GM18909 (cell line): ENCODE measurements around the gene SFXN4.
A peak's percentile ranks its signal among the peaks of the same experiment; 100 is the strongest.
"Not testable (repeated sequence)": the region's sequence is repeated elsewhere in the genome, so short reads cannot be mapped to it uniquely, and the experiment has no call there.

Experiments used
- ATAC-seq: cut with Tn5 transposase; IDR thresholded peaks from one replicate; pipeline ENCODE4 v1.9.1; 2021; ENCODE audit warnings: mild to moderate bottlenecking; ENCODE audit not compliant: unreplicated experiment, poor library complexity

The SFXN4 gene

GRCh38 chr10:119149157-119149556 is 16.4 kb downstream of the SFXN4 start:
- no peak for ATAC-seq

DNA sequence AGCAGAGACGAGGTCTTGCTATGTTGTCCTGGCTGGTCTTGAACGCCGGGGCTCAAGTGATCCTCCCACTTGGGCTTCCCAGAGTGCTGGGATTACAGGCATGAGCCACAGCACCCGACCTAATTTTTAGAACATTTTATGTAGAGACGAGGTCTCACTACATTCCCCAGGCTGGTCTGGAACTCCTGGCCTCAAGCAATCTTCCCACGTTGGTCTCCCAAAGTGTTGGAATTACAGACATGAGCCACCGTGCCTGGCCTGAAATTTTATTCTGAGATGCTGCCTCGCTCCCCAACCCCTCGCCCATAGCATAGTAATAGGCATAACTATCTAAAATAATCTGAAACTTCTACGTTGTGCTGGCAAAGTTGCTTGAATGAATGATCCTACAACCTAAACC is 21.9 kb downstream of the SFXN4 start:
- no peak for ATAC-seq

DNA sequence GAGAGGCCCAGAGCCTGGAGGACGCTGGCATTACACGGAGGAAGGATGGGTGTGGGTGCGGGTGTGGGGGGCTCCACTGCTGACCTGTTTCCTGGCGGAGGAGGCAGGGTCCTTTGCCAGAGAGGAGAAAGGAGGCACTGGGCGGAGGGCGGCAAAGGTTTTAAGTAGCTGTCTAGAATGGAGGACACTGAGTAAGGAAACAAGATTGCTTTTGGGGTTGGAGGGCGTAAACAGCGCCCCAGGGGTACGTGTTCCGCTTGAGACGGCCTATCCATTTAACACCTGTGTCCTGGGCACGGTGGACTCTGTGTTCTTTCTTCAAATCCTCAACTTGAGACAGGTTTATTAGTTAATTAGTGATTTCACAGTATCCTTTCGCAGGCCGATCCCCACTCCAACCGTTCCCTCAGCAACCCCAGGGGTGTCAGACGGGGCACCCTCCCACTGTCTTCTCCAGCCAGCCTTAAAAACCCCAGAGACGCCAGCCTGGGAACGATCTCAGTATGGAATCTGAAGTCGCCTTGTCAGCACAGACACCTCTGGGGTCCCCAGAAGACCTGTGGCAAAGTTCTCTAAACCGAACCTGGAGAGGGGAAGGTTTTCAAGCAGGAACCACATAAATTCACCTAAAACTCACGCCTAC is 24.8 kb downstream of the SFXN4 start:
- ATAC-seq = no peak

DNA sequence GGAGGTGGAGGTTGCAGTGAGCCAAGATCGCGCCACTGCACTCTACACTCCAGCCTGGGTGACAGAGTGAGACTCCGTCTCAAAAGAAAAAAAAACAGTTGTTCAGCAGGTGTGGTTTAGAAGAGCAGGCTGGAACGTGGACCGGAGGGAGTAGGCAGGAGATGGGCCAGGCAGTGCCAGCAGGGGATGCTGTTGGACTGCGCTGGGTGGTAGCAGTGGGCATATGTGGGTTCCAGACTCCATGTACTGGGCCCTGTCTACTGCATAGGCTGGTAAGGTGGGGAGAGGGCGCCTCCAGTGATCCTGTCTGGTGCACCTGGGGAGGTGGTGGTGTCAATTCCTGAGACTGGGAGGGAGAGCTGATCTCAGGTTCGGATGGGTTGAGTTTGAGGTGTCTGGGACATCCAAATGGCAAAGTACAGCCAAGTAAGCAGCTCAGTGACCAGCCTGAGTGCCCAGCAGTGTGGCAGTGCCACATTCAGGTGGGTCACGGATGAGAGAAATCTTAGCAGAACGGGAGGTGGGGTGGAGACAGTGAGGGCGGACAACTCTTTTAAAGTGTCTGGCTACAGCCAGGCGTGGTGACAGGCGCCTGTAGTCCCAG is 25.9 kb downstream of the SFXN4 start:
- no peak for ATAC-seq

DNA sequence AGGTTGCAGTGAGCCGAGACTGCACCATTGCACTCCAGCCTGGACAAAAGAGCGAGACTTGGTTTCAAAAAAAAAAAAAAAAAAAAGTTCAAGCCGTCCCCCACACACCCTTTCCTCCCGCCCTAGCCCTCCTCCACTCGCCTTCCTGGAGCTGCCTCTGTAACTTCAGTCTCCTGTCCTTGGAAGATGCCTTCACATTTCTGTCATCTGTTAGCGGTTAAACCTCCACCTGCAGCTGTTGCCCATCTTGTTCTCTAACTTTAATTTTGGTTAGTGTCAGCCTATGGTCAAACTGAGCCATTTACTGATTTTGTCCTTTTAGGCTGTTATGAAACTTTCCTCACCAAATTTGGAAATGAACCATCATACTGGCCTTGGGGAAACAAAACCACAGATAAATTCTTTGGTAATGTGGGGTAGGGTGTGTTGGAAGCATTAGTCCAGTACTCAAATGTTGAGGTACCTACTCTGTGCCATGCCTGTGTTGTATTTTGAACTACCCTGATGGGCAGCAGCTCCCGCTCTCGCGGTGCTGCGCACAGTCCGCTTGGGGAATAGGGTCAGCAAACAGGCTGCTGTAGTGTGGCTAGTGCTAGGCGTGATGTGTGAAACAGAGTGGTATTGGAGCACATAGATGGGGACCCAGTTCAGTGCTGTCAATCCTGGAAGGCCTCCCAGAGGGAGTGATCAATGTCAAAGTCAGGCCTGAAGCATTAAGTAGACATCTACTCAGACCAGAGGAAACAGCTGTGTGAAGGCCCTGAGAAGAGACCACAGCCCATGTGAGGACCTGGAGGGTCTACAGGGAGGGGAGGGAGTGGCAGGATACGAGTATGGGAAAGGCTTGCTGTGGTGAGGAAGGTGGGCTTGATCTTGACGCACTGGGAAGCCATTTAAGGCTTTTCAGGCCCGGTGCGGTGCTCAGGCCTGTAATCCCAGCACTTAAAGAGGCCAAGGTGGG is 26.9 kb downstream of the SFXN4 start:
- ATAC-seq = no peak

DNA sequence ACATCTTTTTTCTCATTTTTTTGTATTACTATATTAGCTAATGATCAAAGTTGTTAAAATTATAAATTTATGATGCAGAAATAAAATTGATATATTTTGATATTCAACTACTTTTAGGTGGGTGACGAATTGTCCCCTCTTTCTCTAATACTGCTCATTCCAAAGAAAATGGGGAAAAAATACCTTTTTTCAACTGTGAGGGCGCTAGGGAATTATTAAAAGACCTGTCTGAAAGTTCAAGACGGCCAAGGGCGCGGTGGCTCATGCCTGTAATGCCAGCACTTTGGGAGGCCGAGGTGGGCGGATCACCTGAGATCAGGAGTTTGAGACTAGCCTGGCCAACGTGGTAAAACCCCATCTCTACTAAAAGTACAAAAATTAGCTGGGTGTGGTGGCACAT is 27.6 kb downstream of the SFXN4 start:
- not testable (repeated sequence) for ATAC-seq

- no peak for ATAC-seq
Observed at GRCh38 chr10:119136084-119136483, 29.4 kb downstream of the SFXN4 start.

- no peak for ATAC-seq
Observed at GRCh38 chr10:119135513-119135881, 30.0 kb downstream of the SFXN4 start.

- ATAC-seq = no peak
Observed at GRCh38 chr10:119133949-119134348, 31.6 kb downstream of the SFXN4 start.

DNA sequence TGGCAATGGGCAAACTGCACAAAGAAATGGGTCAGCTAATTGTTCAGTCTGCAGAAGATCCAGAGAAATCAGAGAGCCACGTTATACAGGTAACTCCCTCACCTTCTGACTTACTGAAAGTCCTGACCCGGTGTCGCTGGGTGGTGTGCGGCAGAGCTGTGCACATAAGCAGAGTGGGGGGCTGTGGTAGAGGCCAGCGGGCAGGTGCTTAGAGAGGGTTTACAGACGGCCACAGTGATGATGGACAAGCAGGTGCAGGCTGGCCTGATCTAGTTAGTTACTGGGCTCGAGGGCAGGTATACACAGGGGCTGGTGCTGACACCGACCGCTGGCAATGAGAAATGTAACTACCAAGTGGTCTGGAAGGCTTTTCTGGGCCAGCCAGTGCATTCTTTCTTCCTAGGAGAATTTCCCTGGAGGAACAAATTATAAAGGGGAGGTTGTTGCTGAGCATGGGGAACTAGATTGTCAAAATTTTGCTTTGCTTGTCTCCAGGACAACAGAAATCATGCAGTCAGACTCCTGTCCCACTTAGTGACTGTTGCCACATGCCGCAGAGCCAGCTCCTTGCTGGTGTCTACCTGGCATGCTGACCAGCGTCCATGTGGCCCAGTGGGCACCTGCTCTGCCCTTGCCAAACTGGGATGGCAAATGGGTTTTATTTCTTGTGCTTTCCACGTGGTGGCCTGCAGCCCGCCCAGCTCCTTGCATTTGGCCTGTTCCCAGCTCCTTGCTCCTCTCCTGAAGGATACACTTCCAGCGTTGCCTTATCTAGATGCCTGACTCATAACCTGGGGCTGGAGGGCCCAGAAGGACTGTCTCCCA is 32.8 kb downstream of the SFXN4 start:
- no peak for ATAC-seq

DNA sequence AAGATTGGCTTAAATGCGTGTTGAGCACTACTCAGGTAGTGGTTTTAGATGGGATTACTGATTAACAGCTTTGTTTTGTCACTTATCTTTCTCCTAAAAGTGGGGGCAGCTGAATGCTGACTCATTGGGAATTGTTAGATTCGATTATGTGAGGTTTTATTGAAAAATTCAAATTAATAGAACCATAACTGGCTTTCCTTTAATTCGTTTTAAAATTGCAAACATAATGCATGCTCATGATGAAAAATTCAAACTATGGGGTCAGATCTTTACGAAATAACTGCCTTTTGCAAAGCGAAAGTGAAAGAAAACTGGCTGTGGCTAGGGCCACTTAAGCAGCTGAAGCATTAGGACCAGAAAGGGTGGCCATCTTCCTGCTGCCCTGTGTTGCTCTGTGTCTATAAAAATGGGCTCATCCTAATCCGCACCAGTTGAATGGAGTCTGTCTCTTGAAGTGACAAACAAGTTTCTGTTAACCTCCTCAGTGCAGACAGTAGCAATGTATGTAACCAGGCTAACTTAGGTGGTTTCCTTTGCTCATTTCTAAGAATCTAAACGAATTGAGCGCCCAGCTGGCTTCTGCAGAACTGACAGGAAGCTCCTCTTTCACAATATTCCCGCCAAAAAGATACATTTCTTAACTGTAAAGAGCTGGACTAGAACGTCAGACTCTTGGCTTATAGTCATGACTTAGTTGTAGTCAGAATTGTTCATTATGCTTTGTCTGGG is 33.8 kb downstream of the SFXN4 start:
- ATAC-seq = peak; percentile 77

GRCh38 chr10:119129721-119130120 is 35.8 kb downstream of the SFXN4 start:
- ATAC-seq = no peak

- ATAC-seq = no peak
Observed at GRCh38 chr10:119125942-119126341, 39.6 kb downstream of the SFXN4 start.

DNA sequence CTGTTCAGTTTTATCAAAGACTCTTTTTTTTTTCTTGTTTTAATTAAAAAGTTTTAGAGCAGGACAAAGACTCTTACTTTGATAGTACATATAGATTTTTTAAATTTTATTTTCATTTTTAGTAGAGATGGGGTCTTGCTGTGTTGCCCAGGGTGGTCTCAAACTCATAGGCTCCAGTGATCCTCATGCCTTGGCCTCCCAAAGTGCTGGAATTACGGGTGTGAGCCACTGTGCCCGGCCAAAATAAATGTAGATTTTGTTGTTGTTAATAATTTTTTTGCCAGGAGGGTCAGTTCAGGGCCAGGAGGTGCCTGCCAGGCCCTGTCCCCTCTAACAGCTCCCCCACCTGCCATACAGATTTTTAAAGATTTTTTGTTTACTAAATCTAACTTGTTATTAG is 44.6 kb downstream of the SFXN4 start:
- no peak for ATAC-seq

GRCh38 chr10:119120413-119120867 is 45.1 kb downstream of the SFXN4 start:
- peak; percentile 93 for ATAC-seq

GRCh38 chr10:119119400-119119799 is 46.1 kb downstream of the SFXN4 start:
- ATAC-seq = no peak

- no peak for ATAC-seq
Observed at GRCh38 chr10:119118231-119118630, 47.3 kb downstream of the SFXN4 start.

GRCh38 chr10:119116326-119116951 is 49.1 kb downstream of the SFXN4 start:
- no peak for ATAC-seq

- ATAC-seq = no peak
Observed at GRCh38 chr10:119115926-119116325, 49.6 kb downstream of the SFXN4 start.
